Lower leg skin (tissue), 4 donors: Measurements from ENCODE around the gene STYXL2. TPM values are rescaled to one million over a fixed set of nuclear protein-coding genes. Genes with fewer than 3 reads are reported as not detected.

ENCODE experiments used
- DNase-seq, 2 donors: peaks; one replicate each; pipeline ENCODE4 v3.0.0-alpha.2; 2019; ENCODE audit warnings: low spot score in 2 of 2
- H3K4me3 ChIP-seq: fragments of 200-600 bp; sonication (generic); 2 replicates; pipeline ENCODE4 v1.5.1; 2017; ENCODE audit warnings: mild to moderate bottlenecking, low read depth; ENCODE audit not compliant: poor library complexity, severe bottlenecking
- POLR2A ChIP-seq, 2 donors: fragments of 450-650 bp; IDR thresholded peaks; one replicate each; pipeline ENCODE4 v1.6.1; 2016 to 2017; ENCODE audit warnings: antibody characterized with exemption in 2 of 2, mild to moderate bottlenecking in 1 of 2, moderate library complexity in 1 of 2
- WGBS, 2 donors: methylation state at CpG; one replicate each; pipeline ENCODE4 v1.1.5; 2018; 5-methylcytosine and 5-hydroxymethylcytosine counted together
- intact Hi-C: fragments of 100-400 bp; cut with DNase I; formaldehyde crosslinking; loops from one replicate; pipeline ENCODE4 v1.15.0; 2023; ENCODE audit warnings: low total_unique reads
- total RNA-seq, 4 donors: library from RNA; depleted of rRNA; stranded (reverse); fragments of >200 nt; gene quantifications; one replicate each; pipeline ENCODE4 v1.1.0, GENCODE V29; 2016
- TF ChIP-seq, protein P1 (sequence below), 3 donors: fragments of 450-650 bp; IDR thresholded peaks; one replicate each; pipeline ENCODE4 v1.5.1; 2016; ENCODE audit warnings: antibody characterized with exemption in 3 of 3, mild to moderate bottlenecking in 3 of 3, moderate library complexity in 2 of 3

Gene STYXL2
- total RNA-seq, 4 donors from 2014 or later = not detected

GRCh38 chr1:167126317-167126716 lies 32.4 kb downstream of the STYXL2 start:
- no peak overlapping the region for H3K4me3 ChIP-seq
- 88 to 94% methylated on average over 28 of the region's 28 CpGs for WGBS, 2 donors
- TF ChIP-seq, protein P1, sequence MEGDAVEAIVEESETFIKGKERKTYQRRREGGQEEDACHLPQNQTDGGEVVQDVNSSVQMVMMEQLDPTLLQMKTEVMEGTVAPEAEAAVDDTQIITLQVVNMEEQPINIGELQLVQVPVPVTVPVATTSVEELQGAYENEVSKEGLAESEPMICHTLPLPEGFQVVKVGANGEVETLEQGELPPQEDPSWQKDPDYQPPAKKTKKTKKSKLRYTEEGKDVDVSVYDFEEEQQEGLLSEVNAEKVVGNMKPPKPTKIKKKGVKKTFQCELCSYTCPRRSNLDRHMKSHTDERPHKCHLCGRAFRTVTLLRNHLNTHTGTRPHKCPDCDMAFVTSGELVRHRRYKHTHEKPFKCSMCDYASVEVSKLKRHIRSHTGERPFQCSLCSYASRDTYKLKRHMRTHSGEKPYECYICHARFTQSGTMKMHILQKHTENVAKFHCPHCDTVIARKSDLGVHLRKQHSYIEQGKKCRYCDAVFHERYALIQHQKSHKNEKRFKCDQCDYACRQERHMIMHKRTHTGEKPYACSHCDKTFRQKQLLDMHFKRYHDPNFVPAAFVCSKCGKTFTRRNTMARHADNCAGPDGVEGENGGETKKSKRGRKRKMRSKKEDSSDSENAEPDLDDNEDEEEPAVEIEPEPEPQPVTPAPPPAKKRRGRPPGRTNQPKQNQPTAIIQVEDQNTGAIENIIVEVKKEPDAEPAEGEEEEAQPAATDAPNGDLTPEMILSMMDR (IDR thresholded peaks at IDR 0.05) = no peak
- TF ChIP-seq POLR2A (IDR thresholded peaks at IDR 0.05) = no peak
- no peak for DNase-seq
- intact Hi-C loops = no loop called here

DNA sequence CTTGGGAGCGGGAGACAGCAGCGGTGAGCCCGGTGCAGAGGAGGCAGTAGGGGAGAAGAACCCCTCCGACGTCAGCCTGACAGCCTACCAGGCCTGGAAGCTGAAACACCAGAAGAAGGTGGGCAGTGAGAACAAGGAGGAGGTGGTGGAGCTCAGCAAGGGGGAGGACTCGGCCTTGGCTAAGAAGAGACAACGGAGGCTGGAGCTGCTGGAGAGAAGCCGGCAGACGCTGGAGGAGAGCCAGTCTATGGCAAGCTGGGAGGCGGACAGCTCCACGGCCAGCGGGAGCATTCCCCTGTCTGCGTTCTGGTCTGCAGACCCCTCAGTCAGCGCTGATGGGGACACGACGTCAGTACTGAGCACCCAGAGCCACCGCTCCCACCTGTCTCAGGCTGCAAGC lies 32.9 kb downstream of the STYXL2 start:
- no peak for TF ChIP-seq POLR2A (IDR thresholded peaks at IDR 0.05)
- TF ChIP-seq, protein P1 (IDR thresholded peaks at IDR 0.05) = no peak
- no peak overlapping the region for H3K4me3 ChIP-seq
- intact Hi-C loops = no loop called here
- 89 to 91% methylated on average over 17 of the region's 17 CpGs for WGBS, 2 donors
- no peak for DNase-seq

GRCh38 chr1:167127236-167127635 lies 33.4 kb downstream of the STYXL2 start:
- H3K4me3 ChIP-seq = no peak overlapping the region
- intact Hi-C loops = no loop called here
- no peak for DNase-seq
- WGBS, 2 donors = 97 to 99% methylated on average over 4 of the region's 5 CpGs
- TF ChIP-seq, protein P1 (IDR thresholded peaks at IDR 0.05) = no peak
- TF ChIP-seq POLR2A (IDR thresholded peaks at IDR 0.05) = no peak

GRCh38 chr1:167127661-167128060 lies 33.8 kb downstream of the STYXL2 start:
- DNase-seq = no peak
- intact Hi-C loops = no loop called here

DNA sequence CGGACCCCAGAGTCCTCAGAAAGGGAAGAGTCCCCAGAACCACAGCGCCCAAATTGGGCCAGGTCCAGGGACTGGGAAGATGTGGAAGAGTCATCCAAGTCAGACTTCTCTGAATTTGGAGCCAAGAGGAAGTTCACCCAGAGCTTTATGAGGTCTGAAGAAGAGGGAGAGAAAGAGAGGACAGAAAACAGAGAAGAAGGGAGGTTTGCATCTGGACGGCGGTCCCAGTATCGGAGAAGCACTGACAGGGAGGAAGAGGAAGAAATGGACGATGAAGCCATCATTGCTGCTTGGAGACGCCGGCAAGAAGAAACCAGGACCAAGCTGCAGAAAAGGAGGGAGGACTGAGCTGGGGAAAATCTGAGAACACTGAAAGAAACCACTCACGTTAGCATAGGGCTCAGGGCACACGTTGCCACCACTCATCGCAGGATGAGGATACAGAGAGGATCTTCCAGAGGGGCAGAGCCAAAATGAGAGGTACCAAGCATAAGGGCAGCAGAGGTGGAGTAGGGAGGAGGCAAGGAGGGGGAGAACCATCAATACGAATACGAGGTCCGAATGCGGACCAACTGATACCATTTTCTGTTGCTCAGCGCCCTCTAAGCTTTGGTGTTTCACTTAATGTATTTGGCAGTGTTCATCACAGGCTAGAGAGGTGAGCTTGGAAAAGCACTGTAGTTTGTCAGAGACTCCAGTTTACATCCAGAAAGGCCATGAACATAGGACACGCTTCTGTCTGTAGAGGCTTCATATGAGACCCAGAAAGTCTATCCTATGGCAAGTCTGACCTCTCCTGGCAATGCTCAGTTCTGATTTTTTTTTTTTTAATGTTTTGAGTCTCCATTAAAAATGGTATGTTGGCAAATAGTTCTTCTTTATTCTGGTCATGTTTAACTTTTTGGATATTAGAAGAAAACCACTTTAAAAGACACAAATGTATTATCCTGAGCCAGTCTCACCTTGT lies 34.7 kb downstream of the STYXL2 start:
- intact Hi-C loops = no loop called here
- 77 to 81% methylated on average over 17 of the region's 17 CpGs for WGBS, 2 donors
- DNase-seq = no peak
- no peak for TF ChIP-seq POLR2A (IDR thresholded peaks at IDR 0.05)
- TF ChIP-seq, protein P1 (IDR thresholded peaks at IDR 0.05) = no peak
- no peak overlapping the region for H3K4me3 ChIP-seq

More at GRCh38 chr1:167127661-167128060, 33.8 kb downstream of the STYXL2 start:
- 81 to 88% methylated on average over 4 to 5 of the region's 5 CpGs for WGBS, 2 donors
- H3K4me3 ChIP-seq = no peak overlapping the region
- TF ChIP-seq POLR2A (IDR thresholded peaks at IDR 0.05) = no peak
- TF ChIP-seq, protein P1 (IDR thresholded peaks at IDR 0.05) = no peak
